HG03108 (cell line): ENCODE results near the gene TSC22D1.

Experiments used
- ATAC-seq: cut with Tn5 transposase; IDR thresholded peaks from one replicate; pipeline ENCODE4 v1.9.1; 2021; ENCODE audit warnings: moderate library complexity; ENCODE audit not compliant: unreplicated experiment

TSC22D1 gene

DNA sequence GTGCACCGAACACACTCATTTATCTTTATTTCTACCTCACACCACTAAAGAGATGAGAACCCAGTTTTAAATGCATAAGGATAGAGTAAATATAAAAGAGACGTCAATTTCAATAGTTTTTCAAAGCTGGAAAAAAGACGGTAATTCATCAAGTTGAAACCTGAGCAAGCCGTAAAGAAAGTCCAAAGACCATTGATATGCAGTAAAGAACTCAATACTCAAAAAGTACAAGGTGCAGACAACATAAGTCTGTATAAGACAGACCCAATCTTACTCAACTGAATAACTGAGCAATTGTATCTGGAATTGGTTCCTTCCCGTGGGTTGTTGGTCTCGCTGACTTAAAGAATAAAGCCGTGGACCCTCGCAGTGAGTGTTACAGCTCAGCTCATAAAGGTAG lies 120.4 kb downstream of the TSC22D1 start:
- ATAC-seq, result no peak

DNA sequence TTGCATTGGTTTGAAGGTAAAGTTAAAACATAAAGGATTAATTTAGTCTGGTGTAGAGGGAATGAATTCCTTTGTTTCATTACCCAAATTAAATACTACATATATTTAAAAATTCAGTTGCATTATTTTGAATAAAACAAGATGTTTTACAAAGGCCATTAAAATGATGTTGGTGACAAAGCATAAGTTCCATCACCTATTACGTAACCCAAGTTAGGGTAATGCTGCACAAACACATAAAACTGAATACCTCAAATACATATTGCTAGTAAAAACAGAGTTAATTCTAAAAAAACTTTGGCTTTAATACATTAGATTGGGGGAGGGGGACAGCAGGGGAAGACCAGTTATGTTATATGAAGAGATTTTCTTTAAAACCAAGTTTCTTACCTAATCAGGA lies 122.2 kb downstream of the TSC22D1 start:
- no peak for ATAC-seq

DNA sequence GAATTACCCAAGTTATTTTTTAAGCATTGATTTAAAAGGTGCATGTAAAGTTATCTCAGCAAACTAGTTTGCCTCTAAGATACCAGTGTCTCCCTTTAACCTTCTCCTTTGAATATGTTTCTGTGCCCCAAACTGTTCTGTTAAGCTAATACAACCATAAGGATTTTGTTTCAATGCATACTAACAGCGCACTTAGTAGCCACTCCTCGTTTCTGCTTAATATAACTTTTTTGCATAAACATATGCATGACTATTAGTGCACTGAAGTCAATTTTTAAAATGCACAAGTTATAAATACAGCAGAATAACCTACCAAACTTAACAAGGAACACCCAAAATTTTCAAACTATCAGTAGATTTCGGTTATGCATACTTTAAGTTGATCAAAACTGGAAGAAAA lies 123.1 kb downstream of the TSC22D1 start:
- no peak for ATAC-seq

DNA sequence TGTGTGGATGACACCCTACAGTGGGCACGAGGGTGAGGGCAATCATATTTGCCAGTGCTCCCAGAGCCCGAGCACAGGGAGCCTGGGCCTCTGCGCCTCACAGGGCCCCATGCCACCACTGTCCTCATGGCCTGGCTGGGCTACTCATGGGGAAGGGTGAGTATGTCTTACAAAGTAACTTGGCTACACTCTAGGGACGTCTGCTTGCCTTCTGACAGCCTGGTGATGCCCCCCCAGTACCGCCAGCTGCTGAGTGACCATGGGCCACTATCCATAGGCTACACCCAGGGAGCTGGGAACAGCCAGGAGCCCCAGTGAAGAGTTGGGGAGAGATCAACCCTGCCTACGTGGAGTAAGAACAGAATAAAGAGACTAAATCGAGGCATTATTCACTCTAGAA lies 123.7 kb downstream of the TSC22D1 start:
- ATAC-seq, result no peak

DNA sequence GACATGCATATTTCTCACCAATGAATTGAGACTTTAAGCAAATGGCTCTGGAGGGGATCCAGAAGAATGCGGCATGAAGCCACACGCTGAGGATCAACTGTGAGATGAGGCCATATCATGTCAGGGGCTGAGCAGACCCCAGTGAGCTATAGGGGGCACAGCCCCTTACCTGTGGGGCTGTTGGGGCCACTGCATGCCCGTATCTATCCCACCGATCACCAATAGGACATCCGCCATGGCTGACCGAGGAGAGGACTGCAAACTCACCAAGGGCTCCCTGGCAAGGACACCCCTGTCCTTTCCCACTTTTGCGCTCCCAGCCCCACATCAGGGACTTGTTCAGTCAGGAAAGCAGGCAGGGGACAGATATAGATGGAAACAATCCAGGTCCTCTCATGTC lies 124.5 kb downstream of the TSC22D1 start:
- ATAC-seq, result no peak

DNA sequence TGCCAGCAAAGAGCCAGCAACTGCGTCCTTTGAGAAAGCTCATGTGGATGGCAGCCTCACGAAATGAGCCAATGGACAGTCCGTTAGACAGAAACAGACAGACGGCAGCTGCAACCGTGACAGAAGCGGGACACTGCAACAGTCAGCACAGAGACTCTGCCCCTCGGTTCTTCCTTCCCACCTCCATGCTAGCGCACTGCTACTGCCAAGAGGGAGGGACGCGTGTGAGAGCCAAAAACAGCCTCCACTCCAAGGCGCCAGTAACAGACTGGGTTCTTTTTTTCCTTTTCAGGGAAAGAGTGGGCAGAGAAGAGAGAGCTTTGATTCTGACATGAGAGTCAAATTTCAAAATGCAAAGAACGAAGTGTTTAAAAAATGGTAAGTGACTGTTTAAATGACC lies 125.0 kb downstream of the TSC22D1 start:
- ATAC-seq, result no peak

DNA sequence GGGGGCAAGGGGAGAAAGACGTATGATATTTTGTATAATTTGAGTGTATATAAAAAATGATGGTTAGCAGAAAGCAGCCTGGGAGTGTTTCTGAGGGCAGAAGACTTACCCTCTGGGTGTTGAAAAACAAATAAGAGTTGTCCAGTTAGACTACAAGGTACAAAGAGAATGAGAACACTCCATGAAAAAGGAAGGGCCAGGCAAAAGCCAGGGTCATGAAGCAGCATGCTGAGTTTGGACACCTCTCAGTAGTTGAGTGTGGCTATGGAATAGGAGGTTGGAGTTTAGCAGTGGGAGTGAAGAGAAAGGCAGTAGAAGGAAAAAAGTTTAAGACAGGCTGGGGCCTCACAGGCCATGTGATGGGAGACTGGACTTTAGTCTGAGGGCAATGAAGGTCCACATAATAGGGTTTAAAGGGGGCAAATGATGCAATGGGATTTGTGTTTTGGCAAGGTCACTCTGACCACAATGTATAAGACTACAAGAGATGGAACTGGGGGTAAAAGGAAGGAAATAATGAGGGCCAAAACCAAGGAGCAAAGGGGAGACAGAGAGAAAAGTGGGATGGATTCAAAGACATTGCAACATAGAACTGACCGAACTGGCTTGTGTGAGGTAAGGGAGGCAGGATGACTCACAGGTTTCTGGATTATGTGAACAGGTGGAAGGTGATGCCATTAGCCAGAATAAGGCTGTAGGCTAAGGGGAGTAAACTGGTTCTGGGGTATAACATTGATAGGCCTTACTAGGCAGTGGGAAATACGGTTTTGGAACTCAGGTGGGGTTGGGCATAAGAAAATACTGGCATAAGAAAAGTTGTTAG lies 125.9 kb downstream of the TSC22D1 start:
- no peak for ATAC-seq

DNA sequence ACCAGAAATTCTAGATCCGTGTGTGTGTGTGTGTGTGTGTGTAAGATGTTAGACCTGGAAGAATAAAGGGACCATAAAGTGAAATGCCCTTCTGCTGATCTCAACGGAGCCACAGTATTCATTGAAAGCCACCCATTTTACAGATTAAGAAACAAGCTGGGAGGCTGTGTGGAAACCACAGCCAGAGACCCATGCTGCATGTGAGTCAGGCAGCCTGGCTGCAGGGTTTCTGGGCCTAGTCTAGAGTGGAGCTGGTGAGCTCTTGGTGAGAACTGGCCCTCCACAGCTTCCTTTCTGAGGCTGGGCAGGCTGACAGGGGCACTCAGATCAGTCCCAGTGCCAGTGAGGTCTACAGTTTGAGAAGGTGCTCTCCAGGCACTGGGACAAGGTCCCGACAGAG lies 127.3 kb downstream of the TSC22D1 start:
- ATAC-seq, result no peak

DNA sequence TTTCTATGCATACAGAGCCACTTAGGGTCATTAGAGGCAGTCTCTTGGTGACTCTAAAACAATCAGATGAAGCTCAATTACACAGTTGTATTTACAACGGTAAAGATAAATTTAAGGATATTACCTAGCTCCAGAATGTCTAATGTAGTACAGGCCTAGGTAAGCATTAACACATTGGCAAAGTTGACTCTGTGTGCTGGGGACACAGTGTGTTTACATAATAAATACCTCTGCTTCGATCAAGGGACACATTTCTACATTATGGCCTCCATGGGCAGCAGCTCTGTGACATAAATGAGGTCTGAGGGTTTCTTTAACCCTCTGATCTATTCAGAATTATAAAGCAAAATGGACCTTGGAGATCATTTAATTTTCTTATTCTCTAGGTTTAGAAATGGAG lies 127.8 kb downstream of the TSC22D1 start:
- no peak for ATAC-seq

DNA sequence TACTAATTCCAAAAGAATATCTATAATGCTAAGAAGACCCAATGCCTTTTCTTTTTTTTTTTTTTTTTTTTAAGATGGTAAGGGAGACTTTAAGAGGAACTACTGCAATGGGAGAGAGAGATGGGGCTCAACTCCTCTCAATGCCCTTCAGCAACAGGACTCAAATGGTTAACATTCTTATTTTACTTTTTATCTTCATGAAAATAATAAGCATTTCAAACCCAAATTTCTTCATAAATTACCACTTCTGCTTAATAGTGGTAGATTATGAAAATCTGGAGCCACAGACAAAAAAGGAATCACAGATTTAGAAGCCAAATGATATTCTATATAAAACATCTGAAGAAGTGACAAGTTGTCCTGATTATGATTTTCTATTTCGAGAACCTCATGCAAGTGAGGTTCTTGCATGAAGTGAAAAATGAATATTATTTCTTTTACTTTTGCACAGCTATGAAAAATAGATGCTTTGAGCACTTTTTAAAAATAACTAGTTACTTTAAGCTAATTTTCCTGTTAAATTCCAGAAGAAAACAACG lies 128.3 kb downstream of the TSC22D1 start:
- no peak for ATAC-seq

DNA sequence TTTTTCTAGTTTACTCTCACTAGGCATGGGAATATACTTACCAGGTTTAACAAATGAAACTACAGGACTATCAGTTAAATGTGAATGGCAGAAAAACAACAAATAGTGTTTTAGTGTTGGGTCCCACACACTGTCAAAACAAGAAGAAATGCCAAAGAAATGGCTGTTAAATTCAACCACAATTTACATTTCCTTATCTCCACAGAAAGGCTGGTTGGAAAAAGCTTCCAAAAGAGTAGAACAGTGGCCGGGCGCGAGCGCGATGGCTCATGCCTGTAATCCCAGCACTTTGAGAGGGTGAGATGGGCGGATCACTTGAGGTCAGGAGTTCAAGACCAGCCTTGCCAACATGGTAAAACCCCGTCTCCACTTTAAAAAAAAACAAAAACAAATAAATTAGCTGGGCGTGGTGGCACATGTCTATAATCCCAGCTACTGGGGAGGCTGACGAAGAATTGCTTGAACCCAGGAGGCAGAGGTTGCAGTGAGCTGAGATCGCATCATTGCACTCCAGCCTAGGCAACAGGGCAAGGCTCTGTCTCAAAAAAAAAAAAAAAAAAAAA lies 136.0 kb downstream of the TSC22D1 start:
- ATAC-seq, result no peak

DNA sequence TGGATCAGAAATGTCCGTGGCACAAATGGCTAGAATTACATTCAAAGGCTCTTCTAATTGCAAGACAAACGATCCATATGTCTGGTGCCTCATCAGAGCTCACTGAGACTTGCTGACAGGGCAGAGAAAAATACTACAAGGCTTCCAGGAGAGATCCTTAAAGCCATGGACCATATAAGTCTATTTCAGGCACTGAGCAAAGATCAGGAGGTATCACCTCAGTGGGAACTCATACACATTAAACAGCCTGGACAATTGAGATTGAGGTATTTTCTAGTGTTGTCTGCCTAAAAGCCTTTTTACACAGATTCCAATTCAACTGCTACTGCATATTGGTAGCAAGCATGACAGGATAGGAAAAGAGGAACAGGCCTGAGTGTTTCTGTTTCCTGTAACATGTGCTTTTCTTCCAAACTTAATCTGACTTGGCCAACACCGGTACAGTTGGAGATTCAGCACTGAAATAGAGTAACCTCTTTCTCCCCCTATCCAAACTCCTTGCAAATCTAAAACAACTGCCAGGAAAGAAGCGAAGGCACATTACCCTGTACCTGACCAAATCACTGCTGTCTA lies 136.6 kb downstream of the TSC22D1 start:
- no peak for ATAC-seq

DNA sequence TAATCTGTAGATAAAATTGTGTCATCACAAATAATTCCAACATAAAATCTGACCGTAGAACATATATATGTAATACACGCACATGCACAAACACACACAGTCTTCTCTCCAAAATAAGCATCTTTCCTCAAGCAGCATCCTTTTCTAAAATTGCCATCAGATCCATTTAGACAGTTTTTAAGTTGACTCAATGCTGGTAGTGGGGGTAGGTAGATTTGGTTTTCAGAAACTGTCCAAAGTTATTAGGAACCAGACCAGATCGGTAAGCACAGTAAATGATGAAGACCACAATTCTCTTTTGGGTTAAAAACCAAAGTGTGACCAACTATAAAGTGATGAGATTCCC lies 137.9 kb downstream of the TSC22D1 start:
- no peak for ATAC-seq

DNA sequence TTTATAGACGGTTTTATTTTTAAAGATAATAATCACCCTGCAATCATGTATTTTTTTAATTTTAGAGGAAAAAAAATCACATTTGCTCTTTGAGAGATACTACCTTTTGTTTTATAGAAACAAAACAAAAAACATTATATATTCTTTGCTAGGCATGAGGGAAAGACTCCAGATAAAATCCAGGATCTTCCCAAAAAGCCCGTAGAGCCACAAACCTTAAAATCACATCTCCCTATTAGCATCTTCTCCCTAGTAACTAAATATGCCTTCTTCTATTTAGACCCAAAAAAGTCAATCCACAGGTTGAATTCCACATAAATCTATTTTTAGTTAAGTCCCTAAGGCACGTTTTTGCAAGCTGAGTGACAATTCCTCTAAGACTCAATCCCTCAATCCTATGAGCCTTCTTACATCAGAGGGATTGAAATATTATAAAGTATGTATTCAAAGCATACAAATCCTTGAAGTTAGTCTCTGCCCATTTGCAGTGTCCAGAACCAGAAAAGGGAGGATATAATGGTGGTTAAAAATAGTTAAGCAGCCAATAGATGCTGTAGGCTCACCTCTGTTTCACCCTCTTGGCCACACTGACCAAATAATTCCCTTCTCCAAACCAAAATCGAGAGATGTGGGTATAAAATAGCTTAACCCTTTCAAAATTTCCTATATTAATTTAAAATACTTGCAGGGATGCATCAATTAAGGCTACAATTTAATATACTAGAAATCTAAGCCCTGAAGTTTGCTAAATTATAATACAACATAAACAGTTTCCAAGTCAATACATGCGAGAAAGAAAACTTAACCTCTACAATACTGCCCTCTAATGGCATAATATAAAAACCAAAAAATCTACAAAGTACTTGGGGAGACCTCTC lies 138.5 kb downstream of the TSC22D1 start:
- ATAC-seq, result no peak

DNA sequence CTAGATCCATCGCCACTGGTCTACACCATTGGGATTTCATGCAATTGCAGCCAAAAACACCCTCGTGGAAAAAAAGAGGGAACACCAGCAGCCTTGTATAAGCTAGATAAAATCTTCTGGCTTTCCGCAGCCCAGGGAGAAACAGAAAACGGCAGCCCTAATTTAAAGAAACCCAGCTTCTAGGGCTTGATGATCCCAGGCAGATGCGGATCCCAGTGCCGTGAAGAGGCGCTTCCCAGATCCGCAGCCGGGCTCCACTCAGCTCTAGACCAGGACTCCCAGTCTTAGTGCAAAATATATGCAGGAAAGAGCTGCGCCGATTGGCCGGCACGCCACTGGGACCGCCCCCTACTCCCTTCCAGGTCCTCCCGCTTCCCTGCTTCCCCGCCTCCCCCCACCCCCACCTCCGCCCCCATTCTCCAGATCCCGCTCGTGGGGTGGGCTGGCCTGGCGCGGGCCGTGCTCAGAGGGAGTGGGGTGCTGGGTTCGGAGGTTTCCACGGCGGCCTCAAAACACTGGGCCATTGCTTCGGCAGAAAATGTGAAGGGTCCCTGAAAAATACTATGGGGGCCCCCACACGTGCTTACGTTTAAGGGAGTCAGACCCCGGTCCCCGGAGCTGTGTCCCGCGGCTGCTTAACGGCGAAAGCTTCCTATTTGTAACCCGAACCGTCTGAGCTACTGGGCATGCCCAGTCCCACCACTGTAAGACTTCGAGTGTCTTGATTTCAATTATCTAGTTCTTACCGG lies 139.4 kb downstream of the TSC22D1 start:
- ATAC-seq, result no peak

DNA sequence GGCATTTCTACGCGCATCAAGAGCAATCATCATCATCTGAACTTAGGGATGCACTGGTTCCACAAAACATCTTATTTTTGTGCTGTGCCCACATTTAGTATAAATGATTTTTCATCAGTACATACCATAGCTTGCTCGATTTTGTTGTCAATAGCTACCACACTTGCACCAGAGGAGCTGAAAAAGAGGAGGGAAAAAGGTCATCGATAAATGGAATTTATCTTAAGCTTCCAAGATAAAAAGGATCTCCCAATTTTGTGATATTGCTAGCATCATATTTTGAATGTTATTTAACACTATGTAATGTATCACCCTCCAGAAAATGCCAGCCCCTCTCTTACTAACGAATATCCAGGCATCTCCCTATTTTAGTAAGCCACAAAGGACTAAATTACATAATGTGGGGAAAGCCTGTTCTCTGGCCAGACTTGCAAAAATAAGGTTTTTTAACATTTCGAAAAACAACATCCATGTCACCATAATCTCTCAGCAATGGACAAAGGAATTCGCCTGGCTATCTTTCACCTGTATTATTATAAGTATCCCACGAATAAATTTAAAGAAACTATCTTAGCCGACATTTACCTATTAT lies 140.1 kb downstream of the TSC22D1 start:
- ATAC-seq, result no peak

DNA sequence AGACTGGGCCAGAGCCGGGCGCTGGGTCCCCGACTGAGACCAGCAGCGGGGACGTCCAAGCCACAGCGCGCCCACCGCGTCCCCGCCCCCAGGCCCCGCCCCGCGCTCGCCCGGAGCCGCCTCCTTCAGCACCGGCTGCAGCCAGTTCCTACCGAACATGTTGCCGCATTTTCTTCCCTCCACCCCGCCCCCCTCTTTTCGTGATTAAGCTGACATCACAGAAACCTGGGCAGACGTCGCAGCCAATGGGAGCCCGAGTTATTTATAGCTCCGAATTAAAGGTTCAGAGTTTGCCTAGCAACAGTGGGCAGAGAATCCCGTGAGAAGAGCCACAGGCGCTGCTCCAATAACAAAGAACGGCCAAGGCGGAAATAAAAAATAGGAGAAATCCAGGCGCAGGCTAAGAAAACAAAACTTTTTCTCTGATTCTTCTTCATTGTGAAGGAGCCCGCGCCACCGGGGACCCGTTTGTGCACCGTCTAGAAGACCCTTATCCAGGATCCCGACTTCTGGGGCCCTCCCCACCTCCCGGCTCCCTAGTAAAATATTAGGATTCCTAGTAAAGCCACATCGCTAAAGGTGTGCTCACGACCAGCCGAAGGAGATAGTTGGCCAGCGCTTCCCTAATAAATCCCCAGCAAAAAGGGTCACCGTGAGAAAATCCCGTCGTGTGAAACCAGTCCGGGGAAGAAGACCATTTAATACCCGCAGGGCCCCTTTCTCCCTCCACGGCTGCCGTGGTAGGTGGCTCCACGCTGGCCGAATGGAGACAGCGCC lies 140.8 kb downstream of the TSC22D1 start:
- peak; percentile 48 for ATAC-seq

DNA sequence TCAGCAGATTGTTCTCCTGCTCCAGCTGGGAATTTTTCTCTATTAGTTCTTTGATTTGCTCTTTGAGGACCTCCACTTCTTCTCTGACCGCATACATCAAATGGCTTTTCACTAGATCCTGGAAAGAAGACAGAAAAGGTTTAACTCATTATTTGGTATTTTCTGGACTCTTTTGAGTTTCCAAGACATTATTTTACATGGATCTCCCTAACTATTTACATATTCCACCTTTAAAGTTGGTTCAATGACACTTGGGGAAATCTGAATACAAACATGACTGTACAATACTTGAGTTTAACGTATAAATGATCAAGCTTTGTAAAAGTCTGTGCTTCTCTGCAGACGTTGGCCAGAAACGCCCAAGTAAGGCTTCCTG lies 141.4 kb downstream of the TSC22D1 start:
- no peak for ATAC-seq
